Skin epidermis (tissue), 12 donors: ENCODE measurements around the gene GTF3C5.
A peak's percentile ranks its signal among the peaks of the same experiment; 100 is the strongest.

Experiments used
- H3K27ac ChIP-seq, 21 experiments: fragments of 200-600 bp; sonication (generic) in 11 of 21; one replicate each; pipeline ENCODE4 v1.5.0; 2020; ENCODE audit warnings: mild to moderate bottlenecking in 3 of 21, inconsistent platforms in 2 of 21, moderate library complexity in 2 of 21
- H3K4me3 ChIP-seq, 7 experiments: fragments of 200-600 bp; sonication (generic) in 2 of 7; one replicate each; pipeline ENCODE4 v1.5.0; 2020; ENCODE audit warnings: inconsistent platforms in 2 of 7, mild to moderate bottlenecking in 2 of 7, moderate library complexity in 1 of 7

GTF3C5 gene

GRCh38 chr9:133102190-133103021, 71.6 kb downstream of the GTF3C5 start:
- Histone ChIP-seq H3K4me3 (no peak overlapping the region), H3K27ac (no peak overlapping the region)

- Histone ChIP-seq H3K4me3 (no peak overlapping the region), H3K27ac (peak overlapping the region in 4 of 21 experiments; percentile 7 to 42 (median 24))
These were observed 72.6 kb downstream of the GTF3C5 start for GRCh38 chr9:133103183-133103986.

GRCh38 chr9:133103987-133104505, 73.2 kb downstream of the GTF3C5 start:
- Histone ChIP-seq H3K4me3 (no peak overlapping the region), H3K27ac (peak overlapping the region in 3 of 21 experiments; percentile 7 to 33 (median 15))

- H3K27ac ChIP-seq = no peak overlapping the region
These were observed 74.1 kb downstream of the GTF3C5 start for GRCh38 chr9:133104718-133105460.

GRCh38 chr9:133105461-133105770, 74.6 kb downstream of the GTF3C5 start:
- no peak overlapping the region for H3K27ac ChIP-seq

More at GRCh38 chr9:133104718-133105460, 74.1 kb downstream of the GTF3C5 start:
- H3K4me3 ChIP-seq = no peak overlapping the region

GRCh38 chr9:133106511-133107244, 75.9 kb downstream of the GTF3C5 start:
- H3K27ac ChIP-seq = no peak overlapping the region
- H3K4me3 ChIP-seq = no peak overlapping the region

More at GRCh38 chr9:133105461-133105770, 74.6 kb downstream of the GTF3C5 start:
- H3K4me3 ChIP-seq = no peak overlapping the region

DNA sequence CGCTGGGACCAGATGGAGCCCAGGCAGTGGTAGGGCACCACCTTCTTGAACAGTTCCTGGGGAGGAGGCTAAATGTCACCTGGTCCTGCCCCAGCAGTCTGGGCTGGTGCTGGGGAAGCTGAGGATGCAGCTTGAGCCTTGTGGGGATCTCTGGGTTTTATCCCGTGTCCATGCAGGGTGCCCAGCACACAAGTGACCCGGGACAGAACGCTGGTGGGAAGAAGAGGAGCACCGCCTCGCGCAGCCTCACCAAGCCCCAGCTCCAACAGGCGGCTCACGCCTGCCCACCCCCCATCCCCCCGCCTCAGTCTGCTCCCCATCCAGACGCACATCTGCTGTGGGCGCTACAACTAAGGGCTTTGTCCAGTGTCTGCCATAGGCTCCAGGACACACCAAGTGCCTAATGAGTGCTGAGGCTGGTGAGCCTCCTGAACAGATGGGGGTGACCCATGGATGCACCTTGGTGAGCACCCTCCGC, 76.5 kb downstream of the GTF3C5 start:
- no peak overlapping the region for H3K27ac ChIP-seq
- no peak overlapping the region for H3K4me3 ChIP-seq
